Right lobe of liver (tissue), 6 donors: Measurements from ENCODE around the gene DCST2. TPM values are rescaled to one million over a fixed set of nuclear protein-coding genes. Genes with fewer than 3 reads are reported as not detected.

Experiments
- ATAC-seq, 4 donors: fragments of 200-7000 bp; cut with Tn5 transposase; one replicate each; pipeline ENCODE4 v1.9.1; 2020; ENCODE audit warnings: mild to moderate bottlenecking in 4 of 4, moderate library complexity in 4 of 4
- DNase-seq, 3 donors: peaks; one replicate each; pipeline ENCODE4 v3.0.0-alpha.2; 2020
- H3K27ac ChIP-seq, 3 donors: fragments of 200-600 bp; one replicate each; pipeline ENCODE4 v1.8.0; 2022
- H3K27me3 ChIP-seq, 2 donors: fragments of 200-600 bp; one replicate each; pipeline ENCODE4 v1.8.0; 2022
- H3K36me3 ChIP-seq, 4 donors: fragments of 200-600 bp; sonication (generic) in 1 of 4; one replicate each; pipeline versions ENCODE4 v1.5.1 to v1.8.0; 2017 to 2022; ENCODE audit warnings: control low read depth in 1 of 4
- H3K4me1 ChIP-seq, 4 donors: fragments of 200-600 bp; sonication (generic) in 1 of 4; one replicate each; pipeline versions ENCODE4 v1.5.1 to v1.8.0; 2017 to 2022; ENCODE audit warnings: control low read depth in 1 of 4
- H3K4me3 ChIP-seq, 3 donors: fragments of 200-600 bp; one replicate each; pipeline ENCODE4 v1.8.0; 2022
- H3K9me3 ChIP-seq, 4 donors: fragments of 200-600 bp; sonication (generic) in 1 of 4; one replicate each; pipeline versions ENCODE4 v1.5.1 to v1.8.0; 2017 to 2022; ENCODE audit warnings: control low read depth in 1 of 4
- POLR2A ChIP-seq: fragments of 450-650 bp; IDR thresholded peaks from one replicate; pipeline ENCODE4 v1.6.1; 2017; ENCODE audit warnings: antibody characterized with exemption, mild to moderate bottlenecking
- WGBS: methylation state at CpG from one replicate; pipeline ENCODE4 v1.1.6; 2018; ENCODE audit warnings: low coverage, low lambda C conversion rate; ENCODE audit not compliant: insufficient coverage; ENCODE audit errors: missing lambda C conversion rate; 5-methylcytosine and 5-hydroxymethylcytosine counted together
- intact Hi-C, 2 donors: fragments of 100-400 bp; cut with DNase I; formaldehyde crosslinking; loops; one replicate each; pipeline versions ENCODE4 v1.11.2 to v1.14.1; 2022
- total RNA-seq, 6 experiments: library from RNA; depleted of rRNA in 2 of 6; stranded (reverse); fragments of >200 nt in 2 of 6; fragmentation: NEBNext Ultra II Directional in 3 of 6; extraction: Animal tissue kit (Norgen Biotek cat#: 25700) in 3 of 6; gene quantifications; one replicate each; pipeline versions ENCODE4 v1.1.0 to v1.2.4, GENCODE V29; 2016 to 2023
- TF ChIP-seq, protein P1 (sequence below), 4 donors: fragments of 200-600 bp in 3 of 4; fragments of 450-650 bp in 1 of 4; IDR thresholded peaks; one replicate each; pipeline versions ENCODE4 v1.5.1 to v1.8.0; 2016 to 2022; ENCODE audit warnings: antibody characterized with exemption in 4 of 4, mild to moderate bottlenecking in 2 of 4
- donor health status: DM: no; HTN: yes; CAD: no.
- donor health status: DM: no; HTN: no; CAD: no.
- donor health status: DM: no; HTN: no; CAD: no.
- donor health status: DM: no; HTN: yes; CAD: no.
- donor health status: DM: no; HTN: yes; CAD: no.

DCST2 gene
- total RNA-seq, 6 experiments from 2014 or later, result 0.72 to 1.4 (median 0.81) TPM; not detected in 1

DNA sequence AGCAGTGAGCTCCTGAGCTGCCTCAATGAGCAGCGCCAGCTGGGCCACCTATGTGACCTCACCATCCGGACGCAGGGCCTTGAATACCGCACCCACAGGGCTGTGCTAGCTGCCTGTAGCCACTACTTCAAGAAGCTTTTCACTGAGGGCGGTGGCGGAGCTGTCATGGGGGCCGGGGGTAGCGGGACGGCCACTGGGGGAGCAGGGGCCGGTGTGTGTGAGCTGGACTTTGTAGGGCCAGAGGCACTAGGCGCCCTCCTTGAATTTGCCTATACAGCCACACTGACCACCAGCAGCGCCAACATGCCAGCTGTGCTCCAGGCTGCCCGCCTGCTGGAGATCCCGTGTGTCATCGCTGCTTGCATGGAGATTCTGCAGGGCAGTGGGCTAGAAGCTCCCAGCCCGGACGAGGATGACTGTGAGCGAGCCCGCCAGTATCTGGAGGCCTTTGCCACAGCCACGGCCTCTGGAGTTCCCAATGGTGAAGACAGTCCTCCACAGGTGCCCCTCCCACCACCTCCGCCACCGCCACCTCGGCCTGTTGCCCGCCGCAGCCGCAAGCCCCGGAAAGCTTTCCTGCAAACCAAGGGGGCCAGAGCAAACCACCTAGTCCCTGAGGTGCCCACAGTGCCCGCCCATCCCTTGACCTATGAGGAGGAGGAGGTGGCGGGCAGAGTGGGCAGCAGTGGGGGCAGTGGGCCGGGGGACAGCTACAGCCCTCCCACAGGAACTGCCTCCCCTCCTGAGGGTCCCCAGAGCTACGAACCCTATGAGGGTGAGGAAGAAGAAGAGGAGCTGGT, 18.7 kb downstream of the DCST2 start:
- intact Hi-C loops, result no loop called here
- Histone ChIP-seq H3K4me1 (peaks cover 0 to 42% (median 14%) of the 10 kb centered on the region in 4 donors), H3K4me3 (no peak overlapping the region), H3K36me3 (peaks cover 0 to 21% (median 13%) of the 10 kb centered on the region in 4 donors), H3K9me3 (no peaks in the 10 kb centered on the region), H3K27ac (no peak overlapping the region), H3K27me3 (no peaks in the 10 kb centered on the region)
- TF ChIP-seq, protein P1, sequence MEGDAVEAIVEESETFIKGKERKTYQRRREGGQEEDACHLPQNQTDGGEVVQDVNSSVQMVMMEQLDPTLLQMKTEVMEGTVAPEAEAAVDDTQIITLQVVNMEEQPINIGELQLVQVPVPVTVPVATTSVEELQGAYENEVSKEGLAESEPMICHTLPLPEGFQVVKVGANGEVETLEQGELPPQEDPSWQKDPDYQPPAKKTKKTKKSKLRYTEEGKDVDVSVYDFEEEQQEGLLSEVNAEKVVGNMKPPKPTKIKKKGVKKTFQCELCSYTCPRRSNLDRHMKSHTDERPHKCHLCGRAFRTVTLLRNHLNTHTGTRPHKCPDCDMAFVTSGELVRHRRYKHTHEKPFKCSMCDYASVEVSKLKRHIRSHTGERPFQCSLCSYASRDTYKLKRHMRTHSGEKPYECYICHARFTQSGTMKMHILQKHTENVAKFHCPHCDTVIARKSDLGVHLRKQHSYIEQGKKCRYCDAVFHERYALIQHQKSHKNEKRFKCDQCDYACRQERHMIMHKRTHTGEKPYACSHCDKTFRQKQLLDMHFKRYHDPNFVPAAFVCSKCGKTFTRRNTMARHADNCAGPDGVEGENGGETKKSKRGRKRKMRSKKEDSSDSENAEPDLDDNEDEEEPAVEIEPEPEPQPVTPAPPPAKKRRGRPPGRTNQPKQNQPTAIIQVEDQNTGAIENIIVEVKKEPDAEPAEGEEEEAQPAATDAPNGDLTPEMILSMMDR (IDR thresholded peaks at IDR 0.05), result no peak
- no peak for TF ChIP-seq POLR2A
- ATAC-seq (no peak), DNase-seq (peak in 1 of 3 donors; percentile 19)
- 60% methylated on average over 2 of the region's 31 CpGs for WGBS

DNA sequence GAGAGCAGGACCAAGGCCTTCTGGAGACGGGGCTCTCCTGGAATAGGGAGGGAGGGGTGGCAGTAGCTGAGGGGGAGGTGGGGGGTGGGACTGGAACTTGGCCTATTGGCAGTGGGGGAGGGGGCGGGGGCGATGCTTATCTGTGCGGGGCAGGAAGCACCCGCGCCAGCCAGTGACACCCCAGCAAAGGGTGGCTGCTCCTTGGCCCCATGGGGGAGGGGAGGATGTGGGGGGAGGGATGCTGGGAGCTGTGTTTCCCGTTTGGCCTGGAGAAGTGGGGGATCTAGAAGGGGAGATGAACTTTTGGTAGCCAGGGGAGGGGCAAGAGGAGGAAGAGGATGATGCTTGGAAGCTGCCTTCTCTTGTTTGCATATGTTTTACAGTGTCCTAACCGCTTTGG, 19.9 kb downstream of the DCST2 start:
- WGBS, result 35% methylated on average over 4 of the region's 8 CpGs
- DNase-seq, result peak in 1 of 3 donors; percentile 23
- Histone ChIP-seq H3K27ac (no peak overlapping the region), H3K9me3 (no peaks in the 10 kb centered on the region), H3K4me3 (no peak overlapping the region), H3K27me3 (no peaks in the 10 kb centered on the region), H3K4me1 (peaks cover 0 to 51% (median 19%) of the 10 kb centered on the region in 4 donors), H3K36me3 (peaks cover 0 to 21% (median 13%) of the 10 kb centered on the region in 4 donors)
- no peak for ATAC-seq
- intact Hi-C loops, result no loop called here
- no peak for TF ChIP-seq POLR2A
- TF ChIP-seq, protein P1 (IDR thresholded peaks at IDR 0.05), result no peak

DNA sequence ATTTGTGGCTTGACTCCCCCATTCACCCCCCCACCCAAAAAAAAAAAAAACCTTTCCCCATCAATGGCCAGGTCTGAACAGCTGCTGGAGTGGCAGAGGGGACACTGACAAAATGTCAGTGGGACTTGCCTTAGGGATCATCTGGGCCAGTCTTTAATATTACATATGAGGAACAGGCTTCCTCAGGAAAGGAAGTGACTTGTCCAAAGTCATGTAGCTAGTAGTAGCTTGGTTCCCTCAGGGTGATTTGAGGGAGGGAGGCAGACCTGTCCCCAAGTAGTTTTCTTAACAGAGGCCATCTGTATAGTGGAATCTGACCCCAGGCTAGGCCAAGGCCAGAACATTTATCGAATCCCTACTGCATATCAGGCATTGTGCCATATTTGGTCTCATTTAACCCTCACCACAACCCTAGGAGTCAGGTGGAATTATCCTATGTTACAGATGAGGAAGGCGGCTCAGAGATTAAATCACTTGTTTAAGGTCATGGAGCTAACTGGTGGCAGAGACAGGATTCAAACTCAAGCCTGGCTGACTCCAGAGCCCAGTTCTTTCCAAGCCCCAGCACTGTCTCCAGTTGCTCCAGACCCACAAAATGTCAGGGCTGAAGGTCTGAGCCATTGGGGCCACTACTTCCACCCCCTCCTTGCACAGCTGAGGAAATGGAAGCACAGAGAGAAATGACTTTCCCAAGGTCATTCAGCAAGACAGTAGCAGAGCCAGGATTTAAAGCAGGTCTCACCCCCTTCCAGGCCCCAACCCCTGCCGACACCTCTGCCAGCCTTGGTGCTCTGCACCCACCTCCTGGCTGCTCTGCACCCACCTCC, 20.6 kb downstream of the DCST2 start:
- Histone ChIP-seq H3K27me3 (no peaks in the 10 kb centered on the region), H3K27ac (peak overlapping the region in 1 of 3 donors; percentile 1), H3K4me3 (no peak overlapping the region), H3K36me3 (peaks cover 0 to 21% (median 13%) of the 10 kb centered on the region in 4 donors), H3K9me3 (no peaks in the 10 kb centered on the region), H3K4me1 (peaks cover 0 to 58% (median 20%) of the 10 kb centered on the region in 4 donors)
- DNase-seq (peak in 1 of 3 donors; percentile 3), ATAC-seq (no peak)
- no peak for TF ChIP-seq POLR2A
- TF ChIP-seq, protein P1 (IDR thresholded peaks at IDR 0.05), result no peak
- WGBS, result 36% methylated on average over 2 of the region's 3 CpGs
- intact Hi-C loops, result no loop called here

DNA sequence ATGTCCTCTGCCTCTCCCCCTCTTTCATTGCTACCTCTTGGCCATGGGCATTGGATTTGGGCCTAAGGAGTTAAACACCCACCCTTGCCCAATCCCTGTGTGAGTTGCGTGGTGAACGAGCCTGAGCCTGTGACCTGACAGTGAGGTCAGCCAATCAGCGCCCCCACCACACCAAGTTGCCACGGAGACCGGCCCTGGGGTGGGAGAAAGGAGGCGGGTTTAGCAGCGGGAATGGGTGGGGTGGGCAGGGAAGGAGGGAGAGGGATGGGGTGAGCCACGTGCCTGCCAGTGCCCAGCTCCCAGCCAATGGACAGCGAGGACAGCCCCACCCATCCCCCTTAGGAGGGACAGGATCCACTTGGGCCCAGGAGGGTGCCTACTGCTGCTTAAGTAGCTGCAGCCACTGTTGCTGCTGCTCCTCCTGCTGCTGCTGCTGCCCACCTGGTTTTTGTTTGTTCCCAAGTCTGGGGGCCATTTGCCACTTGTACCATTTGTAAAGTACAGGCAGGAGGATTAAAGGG, 21.5 kb downstream of the DCST2 start:
- H3K4me3 ChIP-seq, result no peak overlapping the region
- peaks cover 0 to 21% (median 13%) of the 10 kb centered on the region in 4 donors for H3K36me3 ChIP-seq
- H3K27ac ChIP-seq, result peak overlapping the region in 1 of 3 donors; percentile 1
- intact Hi-C loops, result no loop called here
- peak; percentile 47 to 76 (median 68) for DNase-seq
- ATAC-seq, result peak; percentile 16 to 50 (median 23)
- TF ChIP-seq, protein P1 (IDR thresholded peaks at IDR 0.05), result no peak
- no peak for TF ChIP-seq POLR2A
- 16% methylated on average over 4 of the region's 9 CpGs for WGBS
- H3K9me3 ChIP-seq, result no peaks in the 10 kb centered on the region
- peaks cover 0 to 65% (median 21%) of the 10 kb centered on the region in 4 donors for H3K4me1 ChIP-seq
- no peaks in the 10 kb centered on the region for H3K27me3 ChIP-seq
